B cell (primary cell): ENCODE measurements around the gene INAFM2. TPM values are rescaled to one million over a fixed set of nuclear protein-coding genes. Genes with fewer than 3 reads are reported as not detected.

Source experiments
- ATAC-seq: fragments of 200-7000 bp; cut with Tn5 transposase; one replicate; pipeline ENCODE4 v1.10.0; 2021; ENCODE audit warnings: low read depth, mild to moderate bottlenecking, moderate number of reproducible peaks, moderate library complexity
- CTCF ChIA-PET: fragments of 350-600 bp; sonication (Branson Sonifier 250); formaldehyde crosslinking; loops from one replicate; lab custom pipeline; 2021; ENCODE audit warnings: antibody characterized with exemption, inconsistent platforms; lab: Charles Lee
- POLR2A ChIA-PET: fragments of 350-600 bp; sonication (Branson Sonifier 250); formaldehyde crosslinking; loops from one replicate; lab custom pipeline; 2021; ENCODE audit warnings: antibody characterized with exemption; lab: Charles Lee
- DNase-seq: peaks from one replicate; pipeline ENCODE4 v3.0.0; 2013
- H2AFZ ChIP-seq: 2 replicates; pipeline ENCODE4 v1.6.1; 2012; ENCODE audit warnings: mild to moderate bottlenecking, low read depth, low read length; ENCODE audit not compliant: insufficient read depth, poor library complexity, severe bottlenecking
- H3K27ac ChIP-seq, 2 donors: 1 replicate in 1 of 2; 2 replicates in 1 of 2; pipeline ENCODE4 v1.5.1; 2012 to 2013; ENCODE audit warnings: low read length in 2 of 2, mild to moderate bottlenecking in 2 of 2, moderate library complexity in 1 of 2
- H3K27me3 ChIP-seq, 4 experiments: fragments of 200-600 bp in 1 of 4; sonication (generic) in 1 of 4; replicated peaks in 1 of 4; 1 replicate in 2 of 4; 2 replicates in 2 of 4; pipeline versions ENCODE4 v1.6.1 to v1.7.0; 2013 to 2016; ENCODE audit warnings: low read length in 3 of 4, mild to moderate bottlenecking in 2 of 4, mixed read lengths in 1 of 4, moderate library complexity in 1 of 4; ENCODE audit not compliant: insufficient read depth in 4 of 4, control insufficient read depth in 3 of 4; ENCODE audit errors: control extremely low read depth in 1 of 4
- H3K36me3 ChIP-seq, 2 experiments: replicated peaks in 1 of 2; 1 replicate in 1 of 2; 2 replicates in 1 of 2; pipeline versions ENCODE4 v1.6.1 to v1.7.1; 2013; ENCODE audit warnings: low read length in 1 of 2; ENCODE audit not compliant: insufficient read depth in 2 of 2, control insufficient read depth in 1 of 2; ENCODE audit errors: control extremely low read depth in 1 of 2, extremely low read depth in 1 of 2
- H3K4me1 ChIP-seq, 2 donors: fragments of 200-600 bp in 1 of 2; sonication (generic) in 1 of 2; 1 replicate in 1 of 2; 2 replicates in 1 of 2; pipeline versions ENCODE4 v1.5.1 to v1.6.1; 2013 to 2017; ENCODE audit warnings: low read length in 2 of 2; ENCODE audit not compliant: control insufficient read depth in 2 of 2, insufficient read depth in 2 of 2
- H3K4me2 ChIP-seq: replicated peaks from 2 replicates; pipeline ENCODE3; 2012; ENCODE audit warnings: mild to moderate bottlenecking, low read depth, low read length; ENCODE audit not compliant: poor library complexity, severe bottlenecking
- H3K4me3 ChIP-seq, 5 experiments: fragments of 200-600 bp in 1 of 5; sonication (generic) in 1 of 5; 1 replicate in 3 of 5; 2 replicates in 2 of 5; pipeline versions ENCODE4 v1.5.1 to v1.7.0; 2011 to 2016; ENCODE audit warnings: low read length in 4 of 5, mild to moderate bottlenecking in 4 of 5, low read depth in 2 of 5, control low read depth in 1 of 5, moderate library complexity in 1 of 5; ENCODE audit not compliant: insufficient read depth in 1 of 5; ENCODE audit errors: control extremely low read depth in 1 of 5, extremely low read depth in 1 of 5
- H3K79me2 ChIP-seq: fragments of 200-600 bp; sonication (generic); one replicate; pipeline ENCODE4 v1.6.0; 2016; ENCODE audit warnings: low read length; ENCODE audit not compliant: control insufficient read depth, insufficient read depth
- H3K9ac ChIP-seq: fragments of 200-600 bp; sonication (generic); 2 replicates; pipeline ENCODE4 v1.6.1; 2017; ENCODE audit warnings: mild to moderate bottlenecking, low read length, moderate library complexity
- H3K9me3 ChIP-seq, 3 donors: one replicate each; pipeline versions ENCODE4 v1.6.1 to v1.7.1; 2013; ENCODE audit warnings: low read length in 2 of 3; ENCODE audit not compliant: control insufficient read depth in 2 of 3, insufficient read depth in 1 of 3; ENCODE audit errors: control extremely low read depth in 1 of 3
- H4K20me1 ChIP-seq: 2 replicates; pipeline ENCODE4 v1.6.0; 2012; ENCODE audit warnings: mild to moderate bottlenecking, low read length; ENCODE audit not compliant: insufficient read depth, control insufficient read depth, poor library complexity, severe bottlenecking
- H3K27ac Mint-ChIP-seq: one replicate; pipeline ENCODE4 v1.8.0; 2021; ENCODE audit warnings: mixed read lengths
- H3K27me3 Mint-ChIP-seq: one replicate; pipeline ENCODE4 v1.8.0; 2021; ENCODE audit warnings: mixed read lengths
- H3K4me1 Mint-ChIP-seq: one replicate; pipeline ENCODE4 v1.8.0; 2021; ENCODE audit warnings: mixed read lengths
- H3K4me3 Mint-ChIP-seq: one replicate; pipeline ENCODE4 v1.8.0; 2021; ENCODE audit warnings: mixed read lengths
- H3K9me3 Mint-ChIP-seq: one replicate; pipeline ENCODE4 v1.8.0; 2022; ENCODE audit warnings: mixed read lengths; ENCODE audit not compliant: insufficient read depth
- CTCF ChIP-seq: fragments of 200-600 bp; IDR thresholded peaks from one replicate; pipeline ENCODE4 v1.8.0; 2022; ENCODE audit warnings: antibody characterized with exemption, mild to moderate bottlenecking
- EZH2 ChIP-seq: IDR thresholded peaks from 2 replicates; pipeline ENCODE4 v1.6.1; 2012; ENCODE audit warnings: borderline replicate concordance, low read depth, mild to moderate bottlenecking, moderate library complexity, low read length; ENCODE audit not compliant: insufficient read depth, poor library complexity, severe bottlenecking
- WGBS: methylation state at CpG from one replicate; pipeline ENCODE4 v1.1.5; 2013; ENCODE audit warnings: missing lambda C conversion rate; ENCODE audit not compliant: insufficient coverage; 5-methylcytosine and 5-hydroxymethylcytosine counted together
- intact Hi-C: fragments of 100-400 bp; cut with micrococcal nuclease; formaldehyde crosslinking; loops from one replicate; pipeline ENCODE4 v1.10.0; 2022
- polyA plus RNA-seq: library from polyadenylated mRNA; depleted of rRNA; stranded (reverse); fragments of >200 nt; gene quantifications from 2 replicates; pipeline ENCODE4 v1.2.3, GENCODE V29; 2012
- total RNA-seq, 2 donors: library from RNA; stranded (reverse); fragments of 120-200 nt in 1 of 2; gene quantifications; 1 replicate in 1 of 2; 2 replicates in 1 of 2; pipeline versions ENCODE4 v1.2.3 to v1.2.4, GENCODE V29; 2013 to 2022

INAFM2 gene
- total and polyA plus RNA-seq, 2 donors (not counting 1 experiment from before 2014, with no cell fraction given): 3.0 to 7.0 TPM

GRCh38 chr15:40293905-40294895 lies 29.3 kb upstream of the INAFM2 start:
- H3K9ac ChIP-seq: no peak overlapping the region
- Mint-ChIP-seq H3K27me3 (no peaks in the 10 kb centered on the region), H3K27ac (no peak overlapping the region), H3K4me3 (no peak overlapping the region), H3K4me1 (peaks cover 2% of the 10 kb centered on the region), H3K9me3 (peaks cover under 1% of the 10 kb centered on the region)
- 95% methylated on average over 17 of the region's 20 CpGs for whole genome bisulfite sequencing
- H3K4me1 ChIP-seq: no peaks in the 10 kb centered on the region
- H2AFZ ChIP-seq: no peak overlapping the region
- intact Hi-C loops: no loop called here
- POLR2A ChIA-PET: no interaction called here
- H3K9me3 ChIP-seq: no peaks in the 10 kb centered on the region
- DNase-seq: no peak
- H4K20me1 ChIP-seq: no peaks in the 10 kb centered on the region
- peaks cover 0 to 67% of the 10 kb centered on the region in 2 experiments for H3K36me3 ChIP-seq
- CTCF ChIA-PET: interaction anchor here (1.1 to 2.0 kb wide), 8 partner anchors 11 to 43 kb away, joined by 3 to 6 read pairs (median 4); partner anchors contain the start of genes ANKRD63 and PLCB2
- no peak overlapping the region for H3K4me2 ChIP-seq
- TF ChIP-seq CTCF: no peak
- TF ChIP-seq EZH2: no peak
- H3K27me3 ChIP-seq: no peaks in the 10 kb centered on the region
- ATAC-seq: no peak
- H3K4me3 ChIP-seq: no peak overlapping the region
- no peak overlapping the region for H3K27ac ChIP-seq
- H3K79me2 ChIP-seq: no peaks in the 10 kb centered on the region

GRCh38 chr15:40295297-40295696 lies 28.2 kb upstream of the INAFM2 start:
- TF ChIP-seq CTCF (no peak), EZH2 (no peak)
- H3K4me1 Mint-ChIP-seq: peaks cover 2% of the 10 kb centered on the region
- H3K9ac ChIP-seq: no peak overlapping the region
- no peak overlapping the region for H3K27ac Mint-ChIP-seq
- no peaks in the 10 kb centered on the region for H3K27me3 ChIP-seq
- WGBS: 83% methylated on average over 1 of the region's 1 CpG
- no peaks in the 10 kb centered on the region for H3K4me1 ChIP-seq
- H3K9me3 ChIP-seq: peaks cover 0 to 5% (median 0%) of the 10 kb centered on the region in 3 donors
- DNase-seq: no peak
- H3K27ac ChIP-seq: no peak overlapping the region
- H3K27me3 Mint-ChIP-seq: no peaks in the 10 kb centered on the region
- ChIA-PET CTCF (interaction anchor here (1.0 to 1.9 kb wide), 6 partner anchors 12 to 250 kb away, joined by 3 to 5 read pairs (median 3); partner anchors contain the start of genes ANKRD63 and PLCB2), POLR2A (no interaction called here)
- H3K4me2 ChIP-seq: no peak overlapping the region
- intact Hi-C loops: no loop called here
- H4K20me1 ChIP-seq: no peaks in the 10 kb centered on the region
- H3K9me3 Mint-ChIP-seq: peaks cover 6% of the 10 kb centered on the region
- H3K4me3 Mint-ChIP-seq: no peak overlapping the region
- H3K36me3 ChIP-seq: peaks cover 0 to 64% of the 10 kb centered on the region in 2 experiments
- H3K79me2 ChIP-seq: no peaks in the 10 kb centered on the region
- ATAC-seq: no peak
- H2AFZ ChIP-seq: no peak overlapping the region
- no peak overlapping the region for H3K4me3 ChIP-seq
